ENCODE measurements around the gene EEF1A2.

DNA sequence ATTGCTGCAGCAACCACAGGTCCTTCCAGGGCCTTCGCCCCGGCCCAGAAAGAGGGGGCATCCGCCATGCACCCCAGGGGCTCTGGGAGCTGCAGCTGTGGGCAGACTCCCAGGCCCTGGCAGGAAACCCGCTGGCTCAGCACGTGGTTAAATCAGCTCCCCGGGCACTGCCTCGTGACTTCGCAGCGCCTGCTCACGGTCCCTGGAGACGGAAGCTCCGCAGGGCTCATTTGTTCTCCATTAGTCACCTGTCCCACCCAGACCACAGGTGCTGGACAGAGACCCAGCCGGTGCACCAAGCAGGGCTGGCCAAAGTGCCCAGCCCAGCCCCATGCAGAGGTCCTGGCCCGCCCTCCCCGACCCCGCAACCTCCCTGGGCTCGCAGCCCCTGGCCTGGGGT is 41.1 kb downstream of the EEF1A2 start:
- TF ChIP-seq, protein P1, sequence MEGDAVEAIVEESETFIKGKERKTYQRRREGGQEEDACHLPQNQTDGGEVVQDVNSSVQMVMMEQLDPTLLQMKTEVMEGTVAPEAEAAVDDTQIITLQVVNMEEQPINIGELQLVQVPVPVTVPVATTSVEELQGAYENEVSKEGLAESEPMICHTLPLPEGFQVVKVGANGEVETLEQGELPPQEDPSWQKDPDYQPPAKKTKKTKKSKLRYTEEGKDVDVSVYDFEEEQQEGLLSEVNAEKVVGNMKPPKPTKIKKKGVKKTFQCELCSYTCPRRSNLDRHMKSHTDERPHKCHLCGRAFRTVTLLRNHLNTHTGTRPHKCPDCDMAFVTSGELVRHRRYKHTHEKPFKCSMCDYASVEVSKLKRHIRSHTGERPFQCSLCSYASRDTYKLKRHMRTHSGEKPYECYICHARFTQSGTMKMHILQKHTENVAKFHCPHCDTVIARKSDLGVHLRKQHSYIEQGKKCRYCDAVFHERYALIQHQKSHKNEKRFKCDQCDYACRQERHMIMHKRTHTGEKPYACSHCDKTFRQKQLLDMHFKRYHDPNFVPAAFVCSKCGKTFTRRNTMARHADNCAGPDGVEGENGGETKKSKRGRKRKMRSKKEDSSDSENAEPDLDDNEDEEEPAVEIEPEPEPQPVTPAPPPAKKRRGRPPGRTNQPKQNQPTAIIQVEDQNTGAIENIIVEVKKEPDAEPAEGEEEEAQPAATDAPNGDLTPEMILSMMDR (IDR thresholded peaks at IDR 0.05; ENCODE audit: low read length) = no peak
- TF ChIP-seq EZH2 (optimal IDR thresholded peaks at IDR 0.05; ENCODE audit: low read depth, low read length) = no peak

Data from MM.1S (cell line).